Keratinocyte (primary cell): Measurements from ENCODE around the gene DRAM2. TPM values are rescaled to one million over a fixed set of nuclear protein-coding genes. Genes with fewer than 3 reads are reported as not detected.
A peak's percentile ranks its signal among the peaks of the same experiment; 100 is the strongest.

Experiments used
- DNase-seq: peaks from one replicate; pipeline ENCODE4 v3.0.0-alpha.2; 2011; ENCODE audit warnings: low read depth, missing footprints, low spot score
- FAIRE-seq: peaks from 2 replicates; lab custom pipeline; 2011; peaks lifted over from hg19 to GRCh38; lab: Jason Lieb, UNC
- H2AFZ ChIP-seq: 2 replicates; pipeline ENCODE4 v1.6.0; 2012; ENCODE audit warnings: low read length, control low read depth, inconsistent platforms; ENCODE audit not compliant: control insufficient read depth
- H3K27ac ChIP-seq: 2 replicates; pipeline ENCODE4 v1.5.1; 2011; ENCODE audit warnings: low read length; ENCODE audit not compliant: control insufficient read depth, insufficient read depth
- H3K27me3 ChIP-seq: 3 replicates; pipeline ENCODE4 v1.6.0; 2011; ENCODE audit warnings: low read length; ENCODE audit not compliant: control insufficient read depth, insufficient read depth; ENCODE audit errors: extremely low read depth
- H3K36me3 ChIP-seq, 2 experiments: 2 replicates in 1 of 2; 3 replicates in 1 of 2; pipeline ENCODE4 v1.5.1; 2011; ENCODE audit warnings: low read length in 2 of 2, mild to moderate bottlenecking in 1 of 2; ENCODE audit not compliant: control insufficient read depth in 2 of 2, insufficient read depth in 2 of 2; ENCODE audit errors: extremely low read depth in 1 of 2
- H3K4me1 ChIP-seq: 3 replicates; pipeline ENCODE4 v1.5.1; 2011; ENCODE audit warnings: low read length; ENCODE audit not compliant: control insufficient read depth, insufficient read depth; ENCODE audit errors: extremely low read depth
- H3K4me2 ChIP-seq: 3 replicates; pipeline ENCODE4 v1.6.0; 2011; ENCODE audit warnings: low read depth, low read length; ENCODE audit not compliant: control insufficient read depth, insufficient read depth; ENCODE audit errors: extremely low read depth
- H3K4me3 ChIP-seq, 3 experiments: fragments of 200-600 bp in 1 of 3; sonication (generic) in 1 of 3; 2 replicates in 2 of 3; 3 replicates in 1 of 3; pipeline ENCODE4 v1.5.1; 2011 to 2016; ENCODE audit warnings: low read length in 3 of 3, mild to moderate bottlenecking in 3 of 3, control low read depth in 2 of 3, inconsistent platforms in 1 of 3, low read depth in 1 of 3, mixed read lengths in 1 of 3, mixed run types in 1 of 3, moderate library complexity in 1 of 3; ENCODE audit not compliant: control insufficient read depth in 2 of 3, insufficient read depth in 2 of 3; ENCODE audit errors: extremely low read depth in 1 of 3
- H3K79me2 ChIP-seq: 2 replicates; pipeline ENCODE4 v1.6.0; 2012; ENCODE audit warnings: low read length; ENCODE audit not compliant: control insufficient read depth, insufficient read depth
- H3K9ac ChIP-seq: 3 replicates; pipeline ENCODE4 v1.6.0; 2011; ENCODE audit warnings: low read length; ENCODE audit not compliant: control insufficient read depth, insufficient read depth; ENCODE audit errors: extremely low read depth
- H3K9me1 ChIP-seq: 3 replicates; pipeline ENCODE4 v1.6.0; 2011; ENCODE audit warnings: low read length; ENCODE audit not compliant: control insufficient read depth, insufficient read depth; ENCODE audit errors: extremely low read depth
- H3K9me3 ChIP-seq: 2 replicates; pipeline ENCODE4 v1.5.1; 2012; ENCODE audit warnings: low read depth, low read length; ENCODE audit not compliant: control insufficient read depth
- H4K20me1 ChIP-seq: 3 replicates; pipeline ENCODE4 v1.6.0; 2011; ENCODE audit warnings: low read length; ENCODE audit not compliant: control insufficient read depth, insufficient read depth; ENCODE audit errors: extremely low read depth
- CTCF ChIP-seq, 3 experiments: IDR thresholded peaks in 1 of 3; conservative IDR thresholded peaks in 1 of 3; optimal IDR thresholded peaks in 1 of 3; 2 replicates in 2 of 3; 3 replicates in 1 of 3; pipeline versions ENCODE3 to v1.5.1; 2011; ENCODE audit warnings: low read length in 3 of 3, mild to moderate bottlenecking in 3 of 3, moderate library complexity in 2 of 3, control low read depth in 1 of 3, inconsistent platforms in 1 of 3; ENCODE audit not compliant: insufficient read depth in 2 of 3; ENCODE audit errors: extremely low read depth in 1 of 3
- EZH2 ChIP-seq: IDR thresholded peaks from one replicate; pipeline ENCODE4 v1.6.1; 2012; ENCODE audit warnings: inconsistent platforms, mild to moderate bottlenecking, low read length, moderate library complexity
- dilution Hi-C: fragments of 300-500 bp; cut with MboI; formaldehyde crosslinking; loops from one replicate; pipeline ENCODE4 v1.7.0; 2020; ENCODE audit warnings: low sequenced_read_pairs; ENCODE audit not compliant: extremely low pct_ligation_motif_present
- polyA plus RNA-seq, 5 experiments: library from polyadenylated mRNA; depleted of rRNA in 3 of 5; stranded (reverse) in 3 of 5; stranded (forward) in 1 of 5; unstranded in 1 of 5; fragments of >200 nt; gene quantifications; 1 replicate in 1 of 5; 2 replicates in 3 of 5; 3 replicates in 1 of 5; pipeline versions ENCODE4 v1.2.1 to v1.2.3, GENCODE V29; 2011 to 2012; ENCODE audit warnings: missing spikeins in 2 of 5, low read depth in 1 of 5, low replicate concordance in 1 of 5

DRAM2 gene
- polyA plus RNA-seq, 1 donor (not counting 4 experiments of a cell fraction or from before 2014, with no cell fraction given), result 118 TPM

- H4K20me1 ChIP-seq, result no peaks in the 10 kb centered on the region
- FAIRE-seq (no peak), DNase-seq (no peak)
Observed at GRCh38 chr1:111142356-111142975, 2.6 kb upstream of the DRAM2 start.

GRCh38 chr1:111141245-111142220 lies 1.6 kb upstream of the DRAM2 start:
- Histone ChIP-seq H3K4me2 (peak overlapping the region; percentile 86), H3K27me3 (no peaks in the 10 kb centered on the region), H3K9ac (peak overlapping the region; percentile 91), H3K4me1 (peaks cover 19% of the 10 kb centered on the region), H3K4me3 (peak overlapping the region; percentile 80 to 99 (median 90)), H3K9me3 (no peaks in the 10 kb centered on the region), H3K36me3 (no peaks in the 10 kb centered on the region), H2AFZ (no peak overlapping the region), H3K27ac (peak overlapping the region; percentile 92), H3K79me2 (peaks cover 76% of the 10 kb centered on the region), H4K20me1 (no peaks in the 10 kb centered on the region), H3K9me1 (peaks cover 3% of the 10 kb centered on the region)
- dilution Hi-C loops, result no loop called here
- TF ChIP-seq EZH2 (no peak), CTCF (optimal IDR thresholded peaks at IDR 0.05 in 1 of 3, IDR thresholded peaks at IDR 0.05 in 1 of 3, conservative IDR thresholded peaks at IDR 0.05 in 1 of 3; ENCODE audit: extremely low read depth in 1 of 3, insufficient read depth in 2 of 3, low read length in 3 of 3) (no peak)
- peak; percentile 20 for FAIRE-seq
- no peak for DNase-seq

More at GRCh38 chr1:111142356-111142975, 2.6 kb upstream of the DRAM2 start:
- H3K27ac ChIP-seq, result peak overlapping the region; percentile 38
- TF ChIP-seq CTCF (optimal IDR thresholded peaks at IDR 0.05 in 1 of 3, IDR thresholded peaks at IDR 0.05 in 1 of 3, conservative IDR thresholded peaks at IDR 0.05 in 1 of 3; ENCODE audit: extremely low read depth in 1 of 3, insufficient read depth in 2 of 3, low read length in 3 of 3) (no peak), EZH2 (no peak)
- no peak overlapping the region for H2AFZ ChIP-seq
- no peaks in the 10 kb centered on the region for H3K9me3 ChIP-seq
- H3K27me3 ChIP-seq, result no peaks in the 10 kb centered on the region
- peaks cover 19% of the 10 kb centered on the region for H3K4me1 ChIP-seq
- no peak overlapping the region for H3K9ac ChIP-seq
- H3K36me3 ChIP-seq, result no peaks in the 10 kb centered on the region
- dilution Hi-C loops, result no loop called here
- H3K9me1 ChIP-seq, result peaks cover 3% of the 10 kb centered on the region
- H3K4me2 ChIP-seq, result peak overlapping the region; percentile 86
- peak overlapping the region in 1 of 3 experiments; percentile 80 for H3K4me3 ChIP-seq
- peaks cover 85% of the 10 kb centered on the region for H3K79me2 ChIP-seq
